ENCODE results near the gene MRTFA. TPM values are rescaled to one million over a fixed set of nuclear protein-coding genes. Genes with fewer than 3 reads are reported as not detected.

The MRTFA gene
- total RNA-seq, 6 experiments from 2014 or later, result 9.3 to 20.6 (median 16.3) TPM

DNA sequence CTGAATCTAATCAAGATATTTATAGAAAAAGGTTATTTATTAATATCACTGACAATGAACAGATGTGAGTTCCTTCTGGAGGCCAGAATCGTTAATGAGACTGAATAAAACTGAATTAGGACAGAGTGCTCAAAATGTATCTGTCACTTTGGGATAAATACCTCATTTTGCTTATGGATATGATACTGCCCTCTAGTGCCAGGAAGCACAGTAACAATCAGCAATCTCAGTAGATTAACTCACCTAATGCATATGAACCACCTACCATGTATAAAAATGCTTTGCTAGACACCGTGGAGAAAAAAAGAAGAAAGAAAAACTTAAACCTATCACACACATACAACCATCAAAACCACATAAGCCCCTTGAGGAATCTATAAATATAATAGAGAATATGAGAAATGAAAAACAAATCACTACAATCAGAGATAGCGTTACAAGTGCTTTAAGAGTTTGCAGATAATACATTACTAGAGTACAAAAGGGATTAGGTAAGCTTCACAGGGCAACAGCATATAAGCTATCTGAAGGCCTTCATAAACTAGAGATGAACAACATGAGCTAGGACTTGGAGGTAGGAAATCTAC is 148.8 kb downstream of the MRTFA start:
- Histone ChIP-seq H3K36me3 (no peaks in the 10 kb centered on the region), H3K27ac (no peak overlapping the region), H3K4me1 (peaks cover 0 to 9% (median 4%) of the 10 kb centered on the region in 4 donors), H3K9me3 (no peaks in the 10 kb centered on the region), H3K4me3 (no peak overlapping the region), H3K27me3 (no peaks in the 10 kb centered on the region)
- DNase-seq, result no peak
- intact Hi-C loops (cut with DNase I), result no loop called here
- WGBS (ENCODE audit: insufficient coverage, low coverage, low lambda C conversion rate, missing lambda C conversion rate), result 44% methylated on average over 3 of the region's 3 CpGs
- peak; percentile 66 to 77 (median 70) for ATAC-seq
- TF ChIP-seq POLR2A (IDR thresholded peaks at IDR 0.05) (no peak), CTCF (IDR thresholded peaks at IDR 0.05) (peak; percentile 62 to 71 (median 70))

DNA sequence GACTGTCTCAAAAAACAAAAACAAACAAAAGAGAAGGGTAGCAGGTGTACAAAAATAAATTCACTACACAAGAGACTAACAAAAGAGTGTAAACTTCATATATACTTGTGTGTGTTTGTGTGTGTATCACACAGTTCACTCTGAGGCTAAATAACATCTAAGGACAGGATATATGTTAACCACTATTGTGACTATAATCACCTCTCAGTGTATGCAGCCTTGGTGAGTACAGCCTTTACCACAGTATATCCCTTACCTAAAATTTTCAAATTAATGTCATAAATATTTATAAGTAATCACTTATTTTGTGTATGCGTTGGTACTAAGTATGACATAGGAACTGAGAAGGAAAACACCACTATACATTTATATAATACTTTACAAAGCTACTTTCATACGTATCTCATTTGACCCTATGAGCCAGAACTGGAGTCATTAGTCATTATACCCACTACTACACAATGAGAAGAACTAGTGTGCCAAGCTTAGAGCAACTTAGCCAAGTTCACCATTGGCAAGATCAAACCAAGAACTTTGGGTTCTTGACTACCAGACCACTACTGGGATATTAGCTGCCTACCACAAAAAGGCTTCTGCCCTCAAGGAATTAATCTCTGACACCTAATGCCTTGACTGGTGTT is 149.4 kb downstream of the MRTFA start:
- whole genome bisulfite sequencing (ENCODE audit: insufficient coverage, low coverage, low lambda C conversion rate, missing lambda C conversion rate), result 83% methylated on average over 2 of the region's 2 CpGs
- Histone ChIP-seq H3K27ac (no peak overlapping the region), H3K4me1 (peaks cover 0 to 7% (median 2%) of the 10 kb centered on the region in 4 donors)

DNA sequence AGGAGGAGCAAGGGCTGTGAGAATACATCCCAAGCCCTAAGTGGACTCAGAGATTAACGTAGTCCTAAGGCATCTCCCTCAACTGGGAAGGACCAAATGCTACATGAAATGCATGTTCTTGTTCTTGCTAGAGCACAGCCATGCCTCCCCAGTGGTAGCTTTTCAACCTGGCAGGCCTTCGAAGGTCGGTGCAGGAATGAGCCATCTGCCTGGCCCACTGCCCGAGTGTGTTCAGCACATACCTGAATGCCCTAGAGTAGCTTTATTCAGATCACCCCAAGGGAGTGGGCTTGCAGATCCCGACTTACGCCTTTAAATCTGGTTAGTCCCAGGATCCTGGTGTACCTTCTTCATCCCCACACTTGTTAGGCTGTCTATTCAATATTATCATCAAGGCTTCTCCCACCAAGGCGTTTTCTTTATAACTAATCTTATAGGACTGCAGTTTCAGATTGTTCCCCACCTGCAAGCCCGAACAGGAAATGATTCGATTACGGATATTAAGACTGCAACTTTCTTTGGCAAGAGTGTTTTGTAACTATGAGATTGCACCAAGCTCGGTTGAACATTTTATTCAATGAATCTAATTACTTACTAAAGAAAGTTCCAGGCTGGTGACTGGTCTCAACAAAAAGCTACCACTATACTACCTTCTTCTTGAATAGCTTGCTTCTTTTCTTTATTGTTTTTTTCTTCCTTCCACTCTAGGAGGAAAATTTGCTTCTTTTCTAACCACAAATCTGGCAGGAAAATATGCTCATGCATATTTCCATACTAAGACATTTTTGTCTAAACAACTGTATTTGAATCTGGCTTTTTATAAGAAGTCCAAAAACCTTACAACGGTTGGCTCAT is 150.5 kb downstream of the MRTFA start:
- DNase-seq, result peak in 2 of 3 donors; percentile 40 to 49
- Histone ChIP-seq H3K27me3 (no peaks in the 10 kb centered on the region), H3K9me3 (no peaks in the 10 kb centered on the region), H3K27ac (no peak overlapping the region), H3K4me1 (no peaks in the 10 kb centered on the region), H3K36me3 (no peaks in the 10 kb centered on the region), H3K4me3 (no peak overlapping the region)
- ATAC-seq, result peak in 1 of 4 donors; percentile 38
- intact Hi-C loops (cut with DNase I), result no loop called here
- 72% methylated on average over 8 of the region's 12 CpGs for WGBS (ENCODE audit: insufficient coverage, low coverage, low lambda C conversion rate, missing lambda C conversion rate)
- no peak for TF ChIP-seq CTCF (IDR thresholded peaks at IDR 0.05)
- TF ChIP-seq POLR2A (IDR thresholded peaks at IDR 0.05), result no peak

More for the DNA sequence above, 149.4 kb downstream of the MRTFA start:
- intact Hi-C loops (cut with DNase I), result no loop called here
- Histone ChIP-seq H3K9me3 (no peaks in the 10 kb centered on the region), H3K4me3 (no peak overlapping the region), H3K27me3 (no peaks in the 10 kb centered on the region), H3K36me3 (no peaks in the 10 kb centered on the region)
- TF ChIP-seq CTCF (IDR thresholded peaks at IDR 0.05) (no peak), POLR2A (IDR thresholded peaks at IDR 0.05) (no peak)
- no peak for ATAC-seq
- DNase-seq, result no peak

DNA sequence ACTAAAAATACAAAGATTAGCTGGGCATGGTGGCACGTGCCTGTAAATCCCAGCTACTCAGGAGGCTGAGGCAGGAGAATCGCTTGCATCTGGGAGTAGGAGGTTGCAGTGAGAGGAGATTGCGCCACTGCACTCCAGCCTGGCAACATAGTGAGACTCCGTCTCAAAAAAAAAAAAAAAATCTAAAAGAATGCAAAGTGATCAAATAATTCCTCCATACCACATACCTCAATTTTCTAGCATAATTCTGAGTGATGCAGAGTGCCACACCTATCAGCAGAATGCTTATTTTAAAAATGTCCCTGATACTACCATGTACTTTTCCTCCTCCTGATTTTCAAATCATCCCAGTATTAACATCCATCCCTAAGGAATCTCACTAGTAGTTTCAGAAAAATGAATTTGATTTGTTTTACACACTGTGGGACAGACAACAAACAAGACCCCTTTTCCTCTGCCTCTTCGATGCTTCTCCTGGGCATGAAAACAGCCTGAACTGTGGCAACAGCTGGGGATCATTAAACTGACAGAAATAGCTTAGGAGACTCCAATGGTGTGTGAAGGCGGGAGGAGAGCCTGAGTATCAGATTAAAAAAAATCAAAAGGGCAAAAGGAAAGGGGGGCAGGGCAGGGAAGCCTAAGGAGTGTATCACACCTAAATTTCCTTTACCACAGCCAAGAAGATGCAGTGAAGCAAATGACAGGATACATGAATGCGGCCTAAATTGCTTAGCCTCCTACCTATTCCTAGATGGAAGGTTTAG is 151.4 kb downstream of the MRTFA start:
- no peak overlapping the region for H3K4me3 ChIP-seq
- DNase-seq, result no peak
- intact Hi-C loops (cut with DNase I), result no loop called here
- H3K4me1 ChIP-seq, result no peaks in the 10 kb centered on the region
- 74% methylated on average over 6 of the region's 7 CpGs for WGBS (ENCODE audit: insufficient coverage, low coverage, low lambda C conversion rate, missing lambda C conversion rate)
- H3K9me3 ChIP-seq, result no peaks in the 10 kb centered on the region
- H3K27ac ChIP-seq, result no peak overlapping the region
- H3K27me3 ChIP-seq, result no peaks in the 10 kb centered on the region
- TF ChIP-seq POLR2A (IDR thresholded peaks at IDR 0.05) (no peak), CTCF (IDR thresholded peaks at IDR 0.05) (no peak)
- no peaks in the 10 kb centered on the region for H3K36me3 ChIP-seq
- ATAC-seq, result no peak

All from right lobe of liver (tissue), 6 donors.